A549 (cell line): ENCODE results near the gene DYNC1H1. TPM values are rescaled to one million over a fixed set of nuclear protein-coding genes. Genes with fewer than 3 reads are reported as not detected.

Experiments used
- ATAC-seq, 2 experiments: fragments of 200-7000 bp in 1 of 2; fragments of >200 bp in 1 of 2; cut with Nextera tagmentation in 1 of 2; cut with Tn5 transposase in 1 of 2; 3 replicates each; pipeline versions ENCODE4 v1.8.0 to v1.9.1; 2018 to 2020; ENCODE audit warnings: mild to moderate bottlenecking in 1 of 2, moderate library complexity in 1 of 2
- CTCF ChIA-PET: fragments of 300-600 bp; sonication (Branson Sonifier 250); formaldehyde crosslinking; extraction: SDS; loops from one replicate; lab custom pipeline; 2021; ENCODE audit warnings: antibody characterized with exemption, inconsistent platforms; lab: Yijun Ruan, JAX
- POLR2A ChIA-PET: fragments of 350-600 bp; formaldehyde crosslinking; extraction: SDS; loops from one replicate; lab custom pipeline; 2021; ENCODE audit warnings: antibody characterized with exemption, inconsistent platforms; lab: Yijun Ruan, JAX
- DNase-seq, 2 experiments: peaks; one replicate each; pipeline versions ENCODE4 v3.0.0 to v3.0.0-alpha.2; 2011 to 2016; ENCODE audit warnings: low read depth in 1 of 2, low spot score in 1 of 2
- FAIRE-seq: peaks from 2 replicates; lab custom pipeline; 2011; peaks lifted over from hg19 to GRCh38; lab: Jason Lieb, UNC
- H3K27ac ChIP-seq, 2 experiments: fragments of >200 bp; sonication (Bioruptor Twin); formaldehyde crosslinking; 3 replicates each; pipeline ENCODE4 v1.5.1; 2016 to 2017
- H3K4me1 ChIP-seq: fragments of >200 bp; sonication (Bioruptor Twin); formaldehyde crosslinking; 3 replicates; pipeline ENCODE4 v1.6.1; 2016
- H3K4me2 ChIP-seq: fragments of >200 bp; sonication (Bioruptor Twin); formaldehyde crosslinking; 3 replicates; pipeline ENCODE4 v1.6.1; 2016
- H3K4me3 ChIP-seq: fragments of >200 bp; sonication (Bioruptor Twin); formaldehyde crosslinking; 3 replicates; pipeline ENCODE4 v1.5.1; 2016
- H3K9me3 ChIP-seq: fragments of >200 bp; sonication (Bioruptor Twin); formaldehyde crosslinking; 3 replicates; pipeline ENCODE4 v1.6.1; 2016
- ATOH8 ChIP-seq: fragments of 250-450 bp; sonication (Bioruptor Pico); IDR thresholded peaks from 2 replicates; pipeline ENCODE4 v1.5.0; 2020; ENCODE audit warnings: low read depth, mild to moderate bottlenecking, moderate library complexity
- CBX2 ChIP-seq: fragments of 200-600 bp; sonication (generic); IDR thresholded peaks from 2 replicates; pipeline ENCODE4 v1.6.1; 2016; ENCODE audit warnings: low read depth, mild to moderate bottlenecking, borderline replicate concordance
- CBX8 ChIP-seq: fragments of 200-600 bp; sonication (generic); IDR thresholded peaks from 2 replicates; pipeline ENCODE4 v1.6.1; 2016
- EHMT2 ChIP-seq: fragments of 200-600 bp; sonication (generic); IDR thresholded peaks from 2 replicates; pipeline ENCODE4 v1.6.1; 2016; ENCODE audit warnings: antibody characterized with exemption, low read depth, mild to moderate bottlenecking, moderate library complexity
- ESRRA ChIP-seq: fragments of 150-350 bp; IDR thresholded peaks from 2 replicates; pipeline ENCODE4 v1.6.1; 2014; ENCODE audit warnings: mild to moderate bottlenecking, low read length, borderline replicate concordance
- FOSB ChIP-seq: fragments of 250-450 bp; sonication (Bioruptor Pico); IDR thresholded peaks from 2 replicates; pipeline ENCODE4 v1.5.0; 2020; ENCODE audit warnings: mild to moderate bottlenecking, moderate library complexity
- FOSL2 ChIP-seq, 2 experiments: fragments of 450-650 bp in 1 of 2; fragments of >200 bp in 1 of 2; sonication (Bioruptor Twin) in 1 of 2; formaldehyde crosslinking; IDR thresholded peaks; 2 replicates each; pipeline versions ENCODE4 v1.5.0 to v1.6.1; 2016 to 2020; ENCODE audit warnings: mild to moderate bottlenecking in 1 of 2, moderate library complexity in 1 of 2
- FOXS1 ChIP-seq: fragments of 250-450 bp; sonication (Bioruptor Pico); IDR thresholded peaks from 2 replicates; pipeline ENCODE4 v1.5.0; 2020; ENCODE audit warnings: mild to moderate bottlenecking, moderate library complexity
- GATA3 ChIP-seq: IDR thresholded peaks from 2 replicates; pipeline ENCODE4 v1.6.1; 2012; ENCODE audit warnings: borderline replicate concordance
- HDAC2 ChIP-seq: fragments of 200-600 bp; sonication (generic); IDR thresholded peaks from 2 replicates; pipeline ENCODE4 v1.6.1; 2016
- HES2 ChIP-seq: fragments of >200 bp; sonication (Bioruptor Twin); formaldehyde crosslinking; IDR thresholded peaks from 2 replicates; pipeline ENCODE4 v1.6.1; 2016
- HEYL ChIP-seq: fragments of 250-450 bp; sonication (Bioruptor Pico); IDR thresholded peaks from 2 replicates; pipeline ENCODE4 v1.8.0; 2021; ENCODE audit warnings: mild to moderate bottlenecking, moderate library complexity
- HMGXB4 ChIP-seq: fragments of 250-450 bp; sonication (Bioruptor Pico); IDR thresholded peaks from 2 replicates; pipeline ENCODE4 v1.5.0; 2021; ENCODE audit warnings: mild to moderate bottlenecking, moderate library complexity, borderline replicate concordance
- HOXA7 ChIP-seq: fragments of 250-450 bp; sonication (Bioruptor Pico); IDR thresholded peaks from 2 replicates; pipeline ENCODE4 v1.5.0; 2020; ENCODE audit warnings: mild to moderate bottlenecking, moderate library complexity
- HOXB13 ChIP-seq: fragments of 250-450 bp; sonication (Bioruptor Pico); IDR thresholded peaks from 2 replicates; pipeline ENCODE4 v1.5.0; 2020; ENCODE audit warnings: low read depth, mild to moderate bottlenecking, moderate library complexity
- HOXB5 ChIP-seq: fragments of 250-450 bp; sonication (Bioruptor Pico); IDR thresholded peaks from 2 replicates; pipeline ENCODE4 v1.5.0; 2020; ENCODE audit warnings: mild to moderate bottlenecking, moderate library complexity
- MAZ ChIP-seq: fragments of 150-350 bp; IDR thresholded peaks from 2 replicates; pipeline ENCODE4 v1.6.1; 2014; ENCODE audit warnings: antibody characterized with exemption, low read depth, low read length, borderline replicate concordance
- NPAS2 ChIP-seq: fragments of 250-450 bp; sonication (Bioruptor Pico); IDR thresholded peaks from 2 replicates; pipeline ENCODE4 v1.8.0; 2022; ENCODE audit warnings: mild to moderate bottlenecking, moderate library complexity, borderline replicate concordance
- PBX3 ChIP-seq: IDR thresholded peaks from 2 replicates; pipeline ENCODE4 v1.6.1; 2012
- REST ChIP-seq: fragments of 200-600 bp; sonication (generic); IDR thresholded peaks from 2 replicates; pipeline ENCODE4 v1.6.1; 2016; ENCODE audit warnings: antibody characterized with exemption, mild to moderate bottlenecking, moderate library complexity
- SMC3 ChIP-seq: fragments of >200 bp; sonication (Bioruptor Twin); formaldehyde crosslinking; IDR thresholded peaks from 3 replicates; pipeline ENCODE4 v1.6.1; 2018; ENCODE audit warnings: inconsistent platforms
- SREBF2 ChIP-seq: fragments of 450-650 bp; IDR thresholded peaks from 2 replicates; pipeline ENCODE4 v1.6.1; 2014; ENCODE audit warnings: mild to moderate bottlenecking, moderate library complexity
- TP53 ChIP-seq: fragments of 250-450 bp; sonication (Bioruptor Pico); IDR thresholded peaks from 2 replicates; pipeline ENCODE4 v1.5.0; 2021; ENCODE audit warnings: mild to moderate bottlenecking, moderate library complexity
- USF2 ChIP-seq: fragments of 450-650 bp; IDR thresholded peaks from 2 replicates; pipeline ENCODE4 v1.6.1; 2014; ENCODE audit warnings: antibody characterized with exemption
- ZC3H11A ChIP-seq: fragments of 450-650 bp; IDR thresholded peaks from 2 replicates; pipeline ENCODE4 v1.6.1; 2014; ENCODE audit warnings: antibody characterized with exemption, mild to moderate bottlenecking
- ZNF302 ChIP-seq: fragments of 250-450 bp; sonication (Bioruptor Pico); IDR thresholded peaks from 2 replicates; pipeline ENCODE4 v1.9.0; 2021; ENCODE audit warnings: inconsistent platforms, mild to moderate bottlenecking, moderate library complexity
- WGBS: methylation state at CpG from one replicate; pipeline ENCODE4 v1.1.6; 2017; ENCODE audit errors: missing lambda C conversion rate; 5-methylcytosine and 5-hydroxymethylcytosine counted together
- polyA plus RNA-seq, 4 experiments: library from polyadenylated mRNA; depleted of rRNA in 3 of 4; stranded (reverse); fragments of >200 nt; fragmentation: RNase III in 1 of 4; extraction: RNeasy Plus Mini Kit Qiagen cat#74134 plus additional on column Dnase treatment in 1 of 4; gene quantifications; 2 replicates in 3 of 4; 3 replicates in 1 of 4; pipeline ENCODE4 v1.2.3, GENCODE V29; 2011 to 2017

The DYNC1H1 gene
- polyA plus RNA-seq, 2 of the 4 experiments (the other 2 are of a cell fraction) = 177 to 187 TPM

- ChIA-PET POLR2A (no interaction called here), CTCF (interaction anchor here (0.8 to 4.1 kb wide), 4 partner anchors 10 to 46 kb away, joined by 3 to 24 read pairs (median 4); no protein-coding TSS in a partner anchor)
- Histone ChIP-seq H3K4me3 (no peak overlapping the region), H3K27ac (no peak overlapping the region), H3K4me2 (no peak overlapping the region), H3K4me1 (peaks cover 5% of the 10 kb centered on the region; the same call in 2 of the 3 replicates), H3K9me3 (no peaks in the 10 kb centered on the region)
- TF ChIP-seq CBX2 (no peak), MAZ (no peak), PBX3 (no peak), FOXS1 (no peak), HOXB5 (CRISPR knock-in tag) (no peak), SMC3 (no peak), FOSB (CRISPR knock-in tag) (no peak), NPAS2 (CRISPR knock-in tag) (no peak), USF2 (no peak), ZNF302 (CRISPR knock-in tag) (no peak), HES2 (no peak), HEYL (CRISPR knock-in tag) (no peak), SREBF2 (no peak), HOXB13 (CRISPR knock-in tag) (no peak), ATOH8 (CRISPR knock-in tag) (no peak), HDAC2 (no peak)
- 94% methylated on average over 16 of the region's 16 CpGs for WGBS
- DNase-seq (no peak), ATAC-seq (no peak), FAIRE-seq (no peak)
Observed at GRCh38 chr14:101985957-101986356, 21.6 kb downstream of the DYNC1H1 start.

GRCh38 chr14:101986953-101987352 lies 22.6 kb downstream of the DYNC1H1 start:
- POLR2A ChIA-PET = interaction anchor here (0.6 to 1.0 kb wide), 2 partner anchors 9 to 15 kb away, joined by 3 read pairs; no protein-coding TSS in a partner anchor
- ATAC-seq (no peak), DNase-seq (no peak), FAIRE-seq (no peak)
- CTCF ChIA-PET = interaction anchor here (1.2 to 4.1 kb wide), 3 partner anchors 9 to 35 kb away, joined by 3 to 24 read pairs (median 4); no protein-coding TSS in a partner anchor
- Histone ChIP-seq H3K9me3 (no peaks in the 10 kb centered on the region), H3K4me1 (no peaks in the 10 kb centered on the region), H3K4me3 (no peak overlapping the region), H3K4me2 (no peak overlapping the region), H3K27ac (no peak overlapping the region)
- 93% methylated on average over 7 of the region's 7 CpGs for WGBS
- TF ChIP-seq HOXA7 (CRISPR knock-in tag) = no peak
- TF ChIP-seq ESRRA = no peak
- no peak for TF ChIP-seq USF2
- TF ChIP-seq REST = no peak
- no peak for TF ChIP-seq FOSL2 (IDR thresholded peaks at IDR 0.05)
- TF ChIP-seq FOSL2 (CRISPR knock-in tag; IDR thresholded peaks at IDR 0.05) = no peak
- TF ChIP-seq PBX3 = no peak
- no peak for TF ChIP-seq FOXS1
- TF ChIP-seq TP53 = no peak
- no peak for TF ChIP-seq NPAS2 (CRISPR knock-in tag)
- no peak for TF ChIP-seq HOXB13 (CRISPR knock-in tag)
- TF ChIP-seq GATA3 = no peak
- TF ChIP-seq CBX8 = no peak
- no peak for TF ChIP-seq EHMT2
- TF ChIP-seq ZC3H11A = no peak
- no peak for TF ChIP-seq HMGXB4 (CRISPR knock-in tag)
- no peak for TF ChIP-seq SREBF2
